PC-3 (cell line): ENCODE data around the gene LCLAT1. TPM values are rescaled to one million over a fixed set of nuclear protein-coding genes. Genes with fewer than 3 reads are reported as not detected.

Experiments
- ATAC-seq: fragments of 200-7000 bp; cut with Tn5 transposase; 2 replicates; pipeline ENCODE4 v1.9.1; 2020; ENCODE audit warnings: mild to moderate bottlenecking, moderate library complexity
- BruUV-seq: library from RNA; stranded (reverse); fragments of 400-500 nt; replicated peaks from 2 replicates; lab custom pipeline; 2021; lab: Mats Ljungman, UMichigan
- CTCF ChIA-PET: fragments of 300-600 bp; sonication (Branson Sonifier 250); formaldehyde crosslinking; loops from one replicate; lab custom pipeline; 2022; ENCODE audit warnings: antibody characterized with exemption; lab: Charles Lee
- POLR2A ChIA-PET: fragments of 300-600 bp; sonication (Branson Sonifier 250); formaldehyde crosslinking; loops from one replicate; lab custom pipeline; 2022; ENCODE audit warnings: antibody characterized with exemption; ENCODE audit not compliant: unreplicated experiment; lab: Charles Lee
- DNase-seq: peaks from one replicate; pipeline ENCODE4 v3.0.0-alpha.2; 2015
- H2AFZ ChIP-seq: fragments of 300-600 bp; sonication (generic); 2 replicates; pipeline ENCODE4 v1.6.0; 2016; ENCODE audit warnings: antibody characterized with exemption, low read length
- H3F3A ChIP-seq: fragments of 300-600 bp; sonication (generic); one replicate; pipeline ENCODE4 v1.6.0; 2017; ENCODE audit warnings: antibody characterized with exemption, low read length, control low read depth, mild to moderate bottlenecking; ENCODE audit not compliant: unreplicated experiment
- H3K27ac ChIP-seq: fragments of 300-600 bp; sonication (generic); 2 replicates; pipeline ENCODE4 v1.5.1; 2016; ENCODE audit warnings: mild to moderate bottlenecking, low read length
- H3K27me3 ChIP-seq: fragments of 300-600 bp; sonication (generic); 2 replicates; pipeline ENCODE4 v1.6.1; 2016; ENCODE audit warnings: low read length, mixed read lengths
- H3K36me3 ChIP-seq: fragments of 300-600 bp; sonication (generic); 2 replicates; pipeline ENCODE4 v1.6.1; 2016; ENCODE audit warnings: low read depth, mixed run types, low read length, mixed read lengths
- H3K4me1 ChIP-seq: fragments of 300-600 bp; sonication (generic); 2 replicates; pipeline ENCODE4 v1.5.1; 2016; ENCODE audit warnings: low read length; ENCODE audit not compliant: insufficient read depth
- H3K4me2 ChIP-seq: fragments of 300-600 bp; sonication (generic); 2 replicates; pipeline ENCODE4 v1.6.0; 2016; ENCODE audit warnings: low read length
- H3K4me3 ChIP-seq: fragments of 300-600 bp; sonication (generic); 2 replicates; pipeline ENCODE4 v1.5.1; 2016; ENCODE audit warnings: mild to moderate bottlenecking, low read length, mixed read lengths
- H3K79me2 ChIP-seq: fragments of 300-600 bp; sonication (generic); 2 replicates; pipeline ENCODE4 v1.6.1; 2017; ENCODE audit warnings: low read length, mixed read lengths
- H3K9ac ChIP-seq: fragments of 300-600 bp; sonication (generic); 2 replicates; pipeline ENCODE4 v1.6.0; 2016; ENCODE audit warnings: mild to moderate bottlenecking, low read length
- H3K9me2 ChIP-seq: fragments of 300-600 bp; sonication (generic); replicated peaks from 2 replicates; pipeline ENCODE4 v1.6.1; 2016; ENCODE audit warnings: mixed run types, low read length, mixed read lengths
- H3K9me3 ChIP-seq: fragments of 300-600 bp; sonication (generic); 2 replicates; pipeline ENCODE4 v1.6.1; 2016; ENCODE audit warnings: low read length, mixed read lengths
- H4K20me1 ChIP-seq: fragments of 300-600 bp; sonication (generic); 2 replicates; pipeline ENCODE4 v1.6.1; 2016; ENCODE audit warnings: low read length, mixed read lengths
- EZH2 ChIP-seq: fragments of 300-600 bp; sonication (generic); IDR thresholded peaks from one replicate; pipeline ENCODE4 v1.6.1; 2017; ENCODE audit warnings: antibody characterized with exemption, mild to moderate bottlenecking, low read length; ENCODE audit not compliant: unreplicated experiment
- EZH2phosphoT487 ChIP-seq: fragments of 300-600 bp; sonication (generic); IDR thresholded peaks from 2 replicates; pipeline ENCODE4 v1.6.1; 2018; ENCODE audit warnings: mild to moderate bottlenecking, antibody characterized with exemption, low read length, borderline replicate concordance
- intact Hi-C: fragments of 100-400 bp; cut with micrococcal nuclease; formaldehyde crosslinking; loops from 2 replicates; pipeline ENCODE4 v1.9.0; 2023
- total RNA-seq: library from RNA; depleted of rRNA; stranded (reverse); fragments of >200 nt; gene quantifications from 2 replicates; pipeline ENCODE4 v1.2.3, GENCODE V29; 2014
- TF ChIP-seq, protein P1 (sequence below): fragments of 300-600 bp; sonication (generic); conservative IDR thresholded peaks from 2 replicates; pipeline ENCODE4 v1.5.1; 2017; ENCODE audit warnings: antibody characterized with exemption, low read depth, mild to moderate bottlenecking, low read length

Gene LCLAT1
- total RNA-seq, 1 experiment from 2014 or later, result 22.0 TPM

GRCh38 chr2:30567317-30567716 is 120.3 kb downstream of the LCLAT1 start:
- POLR2A ChIA-PET, result no interaction called here
- intact Hi-C loops, result no loop called here
- no peak for DNase-seq

DNA sequence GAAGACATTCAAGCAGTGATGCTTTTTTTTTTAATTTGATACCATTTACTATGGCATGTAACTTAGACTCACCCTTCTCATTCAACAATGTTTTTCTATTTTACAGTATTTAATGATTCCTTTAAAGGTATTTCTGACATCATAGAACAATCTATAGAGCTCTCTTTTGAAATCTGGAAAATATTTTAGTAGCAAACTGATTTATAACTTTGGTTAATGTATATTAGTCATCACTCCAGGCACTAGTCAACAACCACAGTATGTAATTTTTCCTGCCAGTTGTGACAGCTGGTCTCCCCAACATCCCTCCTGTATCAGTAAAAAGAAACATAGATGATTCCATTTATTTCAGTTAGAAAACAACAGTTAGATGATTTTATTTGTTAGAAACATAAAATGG is 122.9 kb downstream of the LCLAT1 start:
- Histone ChIP-seq H3K4me3 (no peak overlapping the region), H2AFZ (no peak overlapping the region), H3F3A (no peaks in the 10 kb centered on the region), H3K27me3 (no peaks in the 10 kb centered on the region), H3K4me2 (no peak overlapping the region), H3K9me3 (no peaks in the 10 kb centered on the region), H3K36me3 (peaks cover 12% of the 10 kb centered on the region), H3K9me2 (no peaks in the 10 kb centered on the region), H4K20me1 (no peaks in the 10 kb centered on the region), H3K79me2 (no peaks in the 10 kb centered on the region), H3K9ac (no peak overlapping the region), H3K4me1 (no peaks in the 10 kb centered on the region), H3K27ac (no peak overlapping the region)
- no peak for DNase-seq
- intact Hi-C loops, result loop anchor here (10.0 kb wide), 1 partner anchor 135 kb away; no protein-coding TSS in a partner anchor
- no peak for ATAC-seq
- BruUV-seq, result no TSS peak
- ChIA-PET POLR2A (no interaction called here), CTCF (no interaction called here)
- TF ChIP-seq EZH2phosphoT487 (no peak), EZH2 (no peak)
- TF ChIP-seq, protein P1, sequence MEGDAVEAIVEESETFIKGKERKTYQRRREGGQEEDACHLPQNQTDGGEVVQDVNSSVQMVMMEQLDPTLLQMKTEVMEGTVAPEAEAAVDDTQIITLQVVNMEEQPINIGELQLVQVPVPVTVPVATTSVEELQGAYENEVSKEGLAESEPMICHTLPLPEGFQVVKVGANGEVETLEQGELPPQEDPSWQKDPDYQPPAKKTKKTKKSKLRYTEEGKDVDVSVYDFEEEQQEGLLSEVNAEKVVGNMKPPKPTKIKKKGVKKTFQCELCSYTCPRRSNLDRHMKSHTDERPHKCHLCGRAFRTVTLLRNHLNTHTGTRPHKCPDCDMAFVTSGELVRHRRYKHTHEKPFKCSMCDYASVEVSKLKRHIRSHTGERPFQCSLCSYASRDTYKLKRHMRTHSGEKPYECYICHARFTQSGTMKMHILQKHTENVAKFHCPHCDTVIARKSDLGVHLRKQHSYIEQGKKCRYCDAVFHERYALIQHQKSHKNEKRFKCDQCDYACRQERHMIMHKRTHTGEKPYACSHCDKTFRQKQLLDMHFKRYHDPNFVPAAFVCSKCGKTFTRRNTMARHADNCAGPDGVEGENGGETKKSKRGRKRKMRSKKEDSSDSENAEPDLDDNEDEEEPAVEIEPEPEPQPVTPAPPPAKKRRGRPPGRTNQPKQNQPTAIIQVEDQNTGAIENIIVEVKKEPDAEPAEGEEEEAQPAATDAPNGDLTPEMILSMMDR, result no peak

More at GRCh38 chr2:30567317-30567716, 120.3 kb downstream of the LCLAT1 start:
- peaks cover 22% of the 10 kb centered on the region for H3K36me3 ChIP-seq
- no peak overlapping the region for H3K27ac ChIP-seq
- H3K9ac ChIP-seq, result no peak overlapping the region
- no peaks in the 10 kb centered on the region for H3K27me3 ChIP-seq
- no peaks in the 10 kb centered on the region for H3K9me3 ChIP-seq
- H3K4me2 ChIP-seq, result no peak overlapping the region
- TF ChIP-seq, protein P1, result no peak
- TF ChIP-seq EZH2phosphoT487, result no peak
- TF ChIP-seq EZH2, result no peak
- H3K4me3 ChIP-seq, result no peak overlapping the region
- no peaks in the 10 kb centered on the region for H3F3A ChIP-seq
- no peak for ATAC-seq
- no peaks in the 10 kb centered on the region for H3K9me2 ChIP-seq
- no peaks in the 10 kb centered on the region for H3K4me1 ChIP-seq
- no peaks in the 10 kb centered on the region for H4K20me1 ChIP-seq
- CTCF ChIA-PET, result no interaction called here
- no peaks in the 10 kb centered on the region for H3K79me2 ChIP-seq
- H2AFZ ChIP-seq, result no peak overlapping the region
- no TSS peak for BruUV-seq

- Histone ChIP-seq H3K27me3 (no peaks in the 10 kb centered on the region), H3K27ac (no peak overlapping the region), H3K36me3 (no peaks in the 10 kb centered on the region), H3K4me1 (no peaks in the 10 kb centered on the region), H3K4me2 (no peak overlapping the region), H3F3A (no peaks in the 10 kb centered on the region), H3K9me2 (no peaks in the 10 kb centered on the region), H3K4me3 (no peak overlapping the region), H2AFZ (no peak overlapping the region), H3K9me3 (no peaks in the 10 kb centered on the region), H3K79me2 (no peaks in the 10 kb centered on the region), H4K20me1 (no peaks in the 10 kb centered on the region), H3K9ac (no peak overlapping the region)
- TF ChIP-seq EZH2, result no peak
- TF ChIP-seq, protein P1, result no peak
- TF ChIP-seq EZH2phosphoT487, result no peak
- BruUV-seq, result no TSS peak
- POLR2A ChIA-PET, result no interaction called here
- CTCF ChIA-PET, result no interaction called here
- no peak for DNase-seq
- no peak for ATAC-seq
- intact Hi-C loops, result loop anchor here (10.0 kb wide), 1 partner anchor 128 kb away; no protein-coding TSS in a partner anchor
Observed at GRCh38 chr2:30577151-30577550, 130.1 kb downstream of the LCLAT1 start.
